ENCODE results near the gene SCUBE1. TPM values are rescaled to one million over a fixed set of nuclear protein-coding genes. Genes with fewer than 3 reads are reported as not detected.

Gene SCUBE1
- total RNA-seq, 1 donor from 2014 or later, result 25.9 TPM

DNA sequence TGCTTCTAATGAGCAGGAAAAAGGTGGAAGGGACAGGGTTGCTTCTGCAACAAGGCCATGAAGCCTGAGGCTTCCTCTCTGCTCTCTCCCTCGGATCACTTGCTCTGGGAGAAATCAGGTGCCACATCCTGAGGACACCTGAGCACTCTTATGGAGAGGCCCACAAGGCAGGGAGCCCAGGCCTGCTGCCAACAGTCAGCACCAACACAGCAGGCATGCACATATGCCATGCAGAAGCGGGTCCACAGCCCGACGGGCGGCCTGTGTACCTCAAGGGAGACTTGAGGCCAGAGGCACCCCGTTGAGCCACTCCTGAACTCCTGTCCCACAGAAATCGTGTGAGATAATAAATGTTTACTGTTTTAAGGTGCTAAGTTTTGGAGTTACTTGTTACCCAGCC lies 165.7 kb downstream of the SCUBE1 start:
- H3K9me3 ChIP-seq (ENCODE audit: low read depth), result no peaks in the 10 kb centered on the region
- H4K20me1 ChIP-seq (ENCODE audit: low read depth), result peaks cover 1% of the 10 kb centered on the region
- no peak overlapping the region for H3K4me2 ChIP-seq
- no peaks in the 10 kb centered on the region for H3K36me3 ChIP-seq
- no peaks in the 10 kb centered on the region for H3K27me3 ChIP-seq
- H2AFZ ChIP-seq (replicated peaks), result no peak overlapping the region
- Mint-ChIP-seq H3K9me3 (no peaks in the 10 kb centered on the region), H3K27me3 (ENCODE audit: insufficient read depth, low read depth) (no peaks in the 10 kb centered on the region), H3K27ac (no peak overlapping the region), H3K4me1 (peaks cover 2% of the 10 kb centered on the region), H3K4me3 (no peak overlapping the region), H3K36me3 (peaks cover 17% of the 10 kb centered on the region)
- H3K4me1 ChIP-seq, result no peaks in the 10 kb centered on the region
- no peak overlapping the region for H3K4me3 ChIP-seq
- no peaks in the 10 kb centered on the region for H3F3A ChIP-seq (ENCODE audit: low read depth)
- no peak for TF ChIP-seq EZH2phosphoT487 (IDR thresholded peaks at IDR 0.05)
- TF ChIP-seq, protein P1, sequence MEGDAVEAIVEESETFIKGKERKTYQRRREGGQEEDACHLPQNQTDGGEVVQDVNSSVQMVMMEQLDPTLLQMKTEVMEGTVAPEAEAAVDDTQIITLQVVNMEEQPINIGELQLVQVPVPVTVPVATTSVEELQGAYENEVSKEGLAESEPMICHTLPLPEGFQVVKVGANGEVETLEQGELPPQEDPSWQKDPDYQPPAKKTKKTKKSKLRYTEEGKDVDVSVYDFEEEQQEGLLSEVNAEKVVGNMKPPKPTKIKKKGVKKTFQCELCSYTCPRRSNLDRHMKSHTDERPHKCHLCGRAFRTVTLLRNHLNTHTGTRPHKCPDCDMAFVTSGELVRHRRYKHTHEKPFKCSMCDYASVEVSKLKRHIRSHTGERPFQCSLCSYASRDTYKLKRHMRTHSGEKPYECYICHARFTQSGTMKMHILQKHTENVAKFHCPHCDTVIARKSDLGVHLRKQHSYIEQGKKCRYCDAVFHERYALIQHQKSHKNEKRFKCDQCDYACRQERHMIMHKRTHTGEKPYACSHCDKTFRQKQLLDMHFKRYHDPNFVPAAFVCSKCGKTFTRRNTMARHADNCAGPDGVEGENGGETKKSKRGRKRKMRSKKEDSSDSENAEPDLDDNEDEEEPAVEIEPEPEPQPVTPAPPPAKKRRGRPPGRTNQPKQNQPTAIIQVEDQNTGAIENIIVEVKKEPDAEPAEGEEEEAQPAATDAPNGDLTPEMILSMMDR (IDR thresholded peaks at IDR 0.05), result no peak
- no peak for TF ChIP-seq EZH2 (IDR thresholded peaks at IDR 0.05)
- no peak overlapping the region for H3K27ac ChIP-seq
- no peaks in the 10 kb centered on the region for H3K79me2 ChIP-seq (ENCODE audit: low read depth)
- no peak overlapping the region for H3K9ac ChIP-seq
- no peak for DNase-seq (ENCODE audit: low spot score)

DNA sequence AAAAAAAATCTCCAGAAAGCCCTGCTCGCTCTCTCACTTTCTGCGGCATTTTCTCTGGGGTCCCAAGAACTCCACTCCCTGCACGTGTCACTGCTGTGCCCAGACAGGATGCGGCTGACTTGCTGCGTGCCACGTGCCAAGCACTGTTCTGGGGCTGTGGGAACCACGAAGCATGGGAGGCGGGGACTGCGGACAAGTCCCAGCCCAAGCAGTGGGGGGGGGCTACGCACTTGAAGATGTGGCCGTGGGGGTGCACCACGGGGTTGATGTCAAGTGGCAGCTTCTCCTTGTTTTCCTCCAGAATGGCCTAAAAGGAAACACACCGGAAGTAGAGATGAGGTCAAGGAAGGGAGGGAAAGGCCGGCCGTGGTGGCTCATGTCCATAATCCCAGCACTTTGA lies 167.1 kb downstream of the SCUBE1 start:
- no peaks in the 10 kb centered on the region for H3K9me3 Mint-ChIP-seq
- Histone ChIP-seq H3K27ac (no peak overlapping the region), H3K9me3 (ENCODE audit: low read depth) (no peaks in the 10 kb centered on the region), H2AFZ (replicated peaks) (no peak overlapping the region), H3K4me2 (no peak overlapping the region), H4K20me1 (ENCODE audit: low read depth) (no peaks in the 10 kb centered on the region), H3K79me2 (ENCODE audit: low read depth) (no peaks in the 10 kb centered on the region), H3K27me3 (no peaks in the 10 kb centered on the region), H3K36me3 (no peaks in the 10 kb centered on the region), H3F3A (ENCODE audit: low read depth) (no peaks in the 10 kb centered on the region), H3K4me1 (no peaks in the 10 kb centered on the region), H3K9ac (no peak overlapping the region), H3K4me3 (no peak overlapping the region)
- no peak overlapping the region for H3K4me3 Mint-ChIP-seq
- no peak for DNase-seq (ENCODE audit: low spot score)
- H3K4me1 Mint-ChIP-seq, result no peaks in the 10 kb centered on the region
- TF ChIP-seq, protein P1 (IDR thresholded peaks at IDR 0.05), result no peak
- no peak for TF ChIP-seq EZH2phosphoT487 (IDR thresholded peaks at IDR 0.05)
- no peak for TF ChIP-seq EZH2 (IDR thresholded peaks at IDR 0.05)
- H3K27me3 Mint-ChIP-seq (ENCODE audit: insufficient read depth, low read depth), result no peaks in the 10 kb centered on the region
- H3K27ac Mint-ChIP-seq, result no peak overlapping the region
- H3K36me3 Mint-ChIP-seq, result peaks cover 16% of the 10 kb centered on the region

DNA sequence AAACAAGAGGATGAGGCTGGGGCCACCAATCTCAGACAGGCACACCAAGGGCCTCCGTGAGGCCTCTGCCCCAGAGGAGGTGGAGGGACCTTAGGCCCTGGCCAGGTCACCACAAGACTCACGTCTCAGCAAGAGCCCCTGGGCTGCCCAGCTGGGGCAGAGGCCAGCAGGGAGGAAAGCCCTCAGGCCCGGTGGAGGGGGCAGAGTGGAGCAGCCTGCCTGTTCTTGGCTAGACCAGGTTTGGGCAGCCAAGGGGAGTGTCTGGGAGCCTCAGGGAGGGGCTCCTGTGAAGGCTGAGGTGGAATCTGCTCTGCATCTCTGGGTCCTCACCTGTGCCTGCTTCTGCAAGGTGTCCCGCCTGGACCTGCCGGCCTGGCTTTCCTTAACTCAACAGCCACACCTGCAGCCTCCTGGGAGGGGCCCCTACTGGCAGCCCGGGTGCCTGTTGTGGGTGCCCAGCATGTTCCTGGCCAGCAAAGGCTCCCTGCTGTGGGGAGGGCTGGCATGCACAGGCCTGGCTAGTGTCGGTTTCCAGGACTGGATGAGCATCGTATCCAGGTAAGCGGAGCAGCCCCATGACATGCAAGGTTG lies 168.1 kb downstream of the SCUBE1 start:
- Histone ChIP-seq H3K79me2 (ENCODE audit: low read depth) (no peaks in the 10 kb centered on the region), H3K27ac (no peak overlapping the region), H3K4me2 (no peak overlapping the region), H3F3A (ENCODE audit: low read depth) (no peaks in the 10 kb centered on the region), H2AFZ (replicated peaks) (no peak overlapping the region), H3K27me3 (no peaks in the 10 kb centered on the region), H4K20me1 (ENCODE audit: low read depth) (no peaks in the 10 kb centered on the region), H3K36me3 (no peaks in the 10 kb centered on the region), H3K9ac (no peak overlapping the region), H3K4me3 (no peak overlapping the region), H3K4me1 (no peaks in the 10 kb centered on the region), H3K9me3 (ENCODE audit: low read depth) (no peaks in the 10 kb centered on the region)
- no peaks in the 10 kb centered on the region for H3K4me1 Mint-ChIP-seq
- no peaks in the 10 kb centered on the region for H3K9me3 Mint-ChIP-seq
- no peak overlapping the region for H3K4me3 Mint-ChIP-seq
- no peaks in the 10 kb centered on the region for H3K27me3 Mint-ChIP-seq (ENCODE audit: insufficient read depth, low read depth)
- no peak for TF ChIP-seq EZH2 (IDR thresholded peaks at IDR 0.05)
- TF ChIP-seq EZH2phosphoT487 (IDR thresholded peaks at IDR 0.05), result no peak
- TF ChIP-seq, protein P1 (IDR thresholded peaks at IDR 0.05), result no peak
- no peak for DNase-seq (ENCODE audit: low spot score)
- no peak overlapping the region for H3K27ac Mint-ChIP-seq
- peaks cover 17% of the 10 kb centered on the region for H3K36me3 Mint-ChIP-seq
